ENCODE measurements around the gene BDP1. TPM values are rescaled to one million over a fixed set of nuclear protein-coding genes. Genes with fewer than 3 reads are reported as not detected.
"Not testable (repeated sequence)": the region's sequence is repeated elsewhere in the genome, so short reads cannot be mapped to it uniquely, and the experiment has no call there.

Gene BDP1
- total and polyA plus RNA-seq, 4 donors = 27.3 to 63.1 (median 35.8) TPM

- no peaks in the 10 kb centered on the region for H3K4me1 ChIP-seq (ENCODE audit: control insufficient read depth, insufficient read depth, low read length)
- 100% methylated on average over 1 of the region's 1 CpG for WGBS (ENCODE audit: insufficient coverage)
- no peaks in the 10 kb centered on the region for H3K27me3 ChIP-seq (ENCODE audit: control insufficient read depth, insufficient read depth, low read length)
- H3K4me3 ChIP-seq (ENCODE audit: low read depth, low read length) = no peak overlapping the region
- DNase-seq (ENCODE audit: low read depth in 4 of 6, low spot score in 6 of 6) = no peak
- peaks cover 22% of the 10 kb centered on the region for H3K36me3 ChIP-seq (ENCODE audit: control insufficient read depth, insufficient read depth, low read length)
- no peak overlapping the region for H3K27ac ChIP-seq (ENCODE audit: low read depth, low read length)
- no peaks in the 10 kb centered on the region for H3K9me3 ChIP-seq (ENCODE audit: control insufficient read depth, insufficient read depth, low read length)
Measured at GRCh38 chr5:71600783-71601182, 145.3 kb downstream of the BDP1 start.

GRCh38 chr5:71601222-71602026 is 146.0 kb downstream of the BDP1 start:
- peak in 2 of 6 donors; percentile 52 to 59 for DNase-seq (ENCODE audit: low read depth in 4 of 6, low spot score in 6 of 6)
- peaks cover 22% of the 10 kb centered on the region for H3K36me3 ChIP-seq (ENCODE audit: control insufficient read depth, insufficient read depth, low read length)
- no peaks in the 10 kb centered on the region for H3K4me1 ChIP-seq (ENCODE audit: control insufficient read depth, insufficient read depth, low read length)
- H3K9me3 ChIP-seq (ENCODE audit: control insufficient read depth, insufficient read depth, low read length) = no peaks in the 10 kb centered on the region
- H3K27me3 ChIP-seq (ENCODE audit: control insufficient read depth, insufficient read depth, low read length) = no peaks in the 10 kb centered on the region
- H3K27ac ChIP-seq (ENCODE audit: low read depth, low read length) = no peak overlapping the region
- H3K4me3 ChIP-seq (ENCODE audit: low read depth, low read length) = no peak overlapping the region
- WGBS (ENCODE audit: insufficient coverage) = 100% methylated on average over 1 of the region's 6 CpGs

GRCh38 chr5:71609916-71610315 is 154.5 kb downstream of the BDP1 start:
- H3K4me1 ChIP-seq (ENCODE audit: control insufficient read depth, insufficient read depth, low read length); H3K27me3 ChIP-seq (ENCODE audit: control insufficient read depth, insufficient read depth, low read length); H3K27ac ChIP-seq (ENCODE audit: low read depth, low read length); H3K9me3 ChIP-seq (ENCODE audit: control insufficient read depth, insufficient read depth, low read length); H3K4me3 ChIP-seq (ENCODE audit: low read depth, low read length); DNase-seq (ENCODE audit: low read depth in 4 of 6, low spot score in 6 of 6): not testable (repeated sequence)
- no CpG with 5 or more reads among the region's 16 CpGs for WGBS (ENCODE audit: insufficient coverage)
- peaks cover 12% of the 10 kb centered on the region for H3K36me3 ChIP-seq (ENCODE audit: control insufficient read depth, insufficient read depth, low read length)

GRCh38 chr5:71615809-71616208 is 160.4 kb downstream of the BDP1 start:
- 40% methylated on average over 2 of the region's 4 CpGs for WGBS (ENCODE audit: insufficient coverage)
- Histone ChIP-seq H3K4me1 (ENCODE audit: control insufficient read depth, insufficient read depth, low read length) (no peaks in the 10 kb centered on the region), H3K36me3 (ENCODE audit: control insufficient read depth, insufficient read depth, low read length) (peaks cover 12% of the 10 kb centered on the region), H3K27ac (ENCODE audit: low read depth, low read length) (no peak overlapping the region), H3K9me3 (ENCODE audit: control insufficient read depth, insufficient read depth, low read length) (no peaks in the 10 kb centered on the region), H3K27me3 (ENCODE audit: control insufficient read depth, insufficient read depth, low read length) (no peaks in the 10 kb centered on the region), H3K4me3 (ENCODE audit: low read depth, low read length) (no peak overlapping the region)
- DNase-seq (ENCODE audit: low read depth in 4 of 6, low spot score in 6 of 6) = no peak

Small RNA genes within 50 kb of the gene (small RNA-seq; reads per million reads assigned to genes)
- not detected for gene HMGN1P12 (ENCODE audit: low replicate concordance)

Other genes with a start within 250 kb of the BDP1 start
- 10 to 100 TPM; 35.0 to 41.1 TPM for gene MCCC2, start 131.7 kb downstream of the BDP1 start, total RNA-seq
- 10 to 100 TPM; 43.7 to 44.6 TPM for gene MCCC2, start 131.7 kb downstream of the BDP1 start, polyA plus RNA-seq (ENCODE audit: insufficient read length in 2 of 2)

Data from spinal cord (tissue), 10 donors.